A549 (cell line): ENCODE data around the gene C8G. TPM values are rescaled to one million over a fixed set of nuclear protein-coding genes. Genes with fewer than 3 reads are reported as not detected.
A peak's percentile ranks its signal among the peaks of the same experiment; 100 is the strongest.

Experiments
- ATAC-seq, 2 experiments: fragments of 200-7000 bp in 1 of 2; fragments of >200 bp in 1 of 2; cut with Nextera tagmentation in 1 of 2; cut with Tn5 transposase in 1 of 2; 3 replicates each; pipeline versions ENCODE4 v1.8.0 to v1.9.1; 2018 to 2020; ENCODE audit warnings: mild to moderate bottlenecking in 1 of 2, moderate library complexity in 1 of 2
- CTCF ChIA-PET: fragments of 300-600 bp; sonication (Branson Sonifier 250); formaldehyde crosslinking; extraction: SDS; loops from one replicate; lab custom pipeline; 2021; ENCODE audit warnings: antibody characterized with exemption, inconsistent platforms; lab: Yijun Ruan, JAX
- POLR2A ChIA-PET: fragments of 350-600 bp; formaldehyde crosslinking; extraction: SDS; loops from one replicate; lab custom pipeline; 2021; ENCODE audit warnings: antibody characterized with exemption, inconsistent platforms; lab: Yijun Ruan, JAX
- DNase-seq, 2 experiments: peaks; one replicate each; pipeline versions ENCODE4 v3.0.0 to v3.0.0-alpha.2; 2011 to 2016; ENCODE audit warnings: low read depth in 1 of 2, low spot score in 1 of 2
- FAIRE-seq: peaks from 2 replicates; lab custom pipeline; 2011; peaks lifted over from hg19 to GRCh38; lab: Jason Lieb, UNC
- H3K27ac ChIP-seq, 2 experiments: fragments of >200 bp; sonication (Bioruptor Twin); formaldehyde crosslinking; 3 replicates each; pipeline ENCODE4 v1.5.1; 2016 to 2017
- H3K4me1 ChIP-seq: fragments of >200 bp; sonication (Bioruptor Twin); formaldehyde crosslinking; 3 replicates; pipeline ENCODE4 v1.6.1; 2016
- H3K4me2 ChIP-seq: fragments of >200 bp; sonication (Bioruptor Twin); formaldehyde crosslinking; 3 replicates; pipeline ENCODE4 v1.6.1; 2016
- H3K4me3 ChIP-seq: fragments of >200 bp; sonication (Bioruptor Twin); formaldehyde crosslinking; 3 replicates; pipeline ENCODE4 v1.5.1; 2016
- H3K9me3 ChIP-seq: fragments of >200 bp; sonication (Bioruptor Twin); formaldehyde crosslinking; 3 replicates; pipeline ENCODE4 v1.6.1; 2016
- EHF ChIP-seq: fragments of 250-450 bp; sonication (Bioruptor Pico); IDR thresholded peaks from 2 replicates; pipeline ENCODE4 v1.5.0; 2020; ENCODE audit warnings: mild to moderate bottlenecking
- ESRRA ChIP-seq: fragments of 150-350 bp; IDR thresholded peaks from 2 replicates; pipeline ENCODE4 v1.6.1; 2014; ENCODE audit warnings: mild to moderate bottlenecking, low read length, borderline replicate concordance
- FOSB ChIP-seq: fragments of 250-450 bp; sonication (Bioruptor Pico); IDR thresholded peaks from 2 replicates; pipeline ENCODE4 v1.5.0; 2020; ENCODE audit warnings: mild to moderate bottlenecking, moderate library complexity
- HEYL ChIP-seq: fragments of 250-450 bp; sonication (Bioruptor Pico); IDR thresholded peaks from 2 replicates; pipeline ENCODE4 v1.8.0; 2021; ENCODE audit warnings: mild to moderate bottlenecking, moderate library complexity
- HOXA7 ChIP-seq: fragments of 250-450 bp; sonication (Bioruptor Pico); IDR thresholded peaks from 2 replicates; pipeline ENCODE4 v1.5.0; 2020; ENCODE audit warnings: mild to moderate bottlenecking, moderate library complexity
- HOXB13 ChIP-seq: fragments of 250-450 bp; sonication (Bioruptor Pico); IDR thresholded peaks from 2 replicates; pipeline ENCODE4 v1.5.0; 2020; ENCODE audit warnings: low read depth, mild to moderate bottlenecking, moderate library complexity
- MAFK ChIP-seq: fragments of 450-650 bp; IDR thresholded peaks from 2 replicates; pipeline ENCODE4 v1.6.1; 2014; ENCODE audit not compliant: partially characterized antibody
- NPAS2 ChIP-seq: fragments of 250-450 bp; sonication (Bioruptor Pico); IDR thresholded peaks from 2 replicates; pipeline ENCODE4 v1.8.0; 2022; ENCODE audit warnings: mild to moderate bottlenecking, moderate library complexity, borderline replicate concordance
- NR3C1 ChIP-seq: fragments of >200 bp; sonication (Bioruptor Twin); formaldehyde crosslinking; IDR thresholded peaks from 3 replicates; pipeline ENCODE4 v1.6.1; 2017
- POLR2AphosphoS2 ChIP-seq: conservative IDR thresholded peaks from 2 replicates; pipeline ENCODE4 v1.6.1; 2012; ENCODE audit warnings: low read length, improper control_type of control experiment, inconsistent platforms
- RCOR1 ChIP-seq: fragments of 150-350 bp; IDR thresholded peaks from 2 replicates; pipeline ENCODE4 v1.6.1; 2014; ENCODE audit warnings: antibody characterized with exemption, low read length, low read depth
- RNF2 ChIP-seq: fragments of 200-600 bp; sonication (generic); IDR thresholded peaks from 2 replicates; pipeline ENCODE4 v1.6.1; 2016; ENCODE audit warnings: low read depth, mild to moderate bottlenecking, antibody characterized with exemption, moderate library complexity, borderline replicate concordance
- SMC3 ChIP-seq: fragments of >200 bp; sonication (Bioruptor Twin); formaldehyde crosslinking; IDR thresholded peaks from 3 replicates; pipeline ENCODE4 v1.6.1; 2018; ENCODE audit warnings: inconsistent platforms
- USF2 ChIP-seq: fragments of 450-650 bp; IDR thresholded peaks from 2 replicates; pipeline ENCODE4 v1.6.1; 2014; ENCODE audit warnings: antibody characterized with exemption
- ZFP36 ChIP-seq: fragments of 450-650 bp; IDR thresholded peaks from 2 replicates; pipeline ENCODE4 v1.6.1; 2014; ENCODE audit warnings: borderline replicate concordance; ENCODE audit not compliant: partially characterized antibody
- ZSCAN20 ChIP-seq: fragments of 250-450 bp; sonication (Bioruptor Pico); IDR thresholded peaks from 2 replicates; pipeline ENCODE4 v1.8.0; 2022; ENCODE audit warnings: mild to moderate bottlenecking, moderate library complexity
- WGBS: methylation state at CpG from one replicate; pipeline ENCODE4 v1.1.6; 2017; ENCODE audit errors: missing lambda C conversion rate; 5-methylcytosine and 5-hydroxymethylcytosine counted together
- polyA plus RNA-seq, 4 experiments: library from polyadenylated mRNA; depleted of rRNA in 3 of 4; stranded (reverse); fragments of >200 nt; fragmentation: RNase III in 1 of 4; extraction: RNeasy Plus Mini Kit Qiagen cat#74134 plus additional on column Dnase treatment in 1 of 4; gene quantifications; 2 replicates in 3 of 4; 3 replicates in 1 of 4; pipeline ENCODE4 v1.2.3, GENCODE V29; 2011 to 2017
- TF ChIP-seq, protein P1 (sequence below): fragments of 250-450 bp; sonication (Bioruptor Pico); IDR thresholded peaks from 2 replicates; pipeline ENCODE4 v1.5.0; 2021; ENCODE audit warnings: mild to moderate bottlenecking, moderate library complexity, borderline replicate concordance
- TF ChIP-seq, protein P2 (sequence below): IDR thresholded peaks from 2 replicates; pipeline ENCODE4 v1.6.1; 2012
- TF ChIP-seq, protein P3 (sequence below): fragments of >200 bp; sonication (Bioruptor Twin); formaldehyde crosslinking; IDR thresholded peaks from 2 replicates; pipeline ENCODE4 v1.6.1; 2016
- TF ChIP-seq, protein P4 (sequence below): fragments of >200 bp; sonication (Bioruptor Twin); formaldehyde crosslinking; IDR thresholded peaks from 3 replicates; pipeline ENCODE4 v1.5.1; 2016

Gene C8G
- polyA plus RNA-seq, 2 of the 4 experiments (the other 2 are of a cell fraction): 0.45 to 1.3 TPM

DNA sequence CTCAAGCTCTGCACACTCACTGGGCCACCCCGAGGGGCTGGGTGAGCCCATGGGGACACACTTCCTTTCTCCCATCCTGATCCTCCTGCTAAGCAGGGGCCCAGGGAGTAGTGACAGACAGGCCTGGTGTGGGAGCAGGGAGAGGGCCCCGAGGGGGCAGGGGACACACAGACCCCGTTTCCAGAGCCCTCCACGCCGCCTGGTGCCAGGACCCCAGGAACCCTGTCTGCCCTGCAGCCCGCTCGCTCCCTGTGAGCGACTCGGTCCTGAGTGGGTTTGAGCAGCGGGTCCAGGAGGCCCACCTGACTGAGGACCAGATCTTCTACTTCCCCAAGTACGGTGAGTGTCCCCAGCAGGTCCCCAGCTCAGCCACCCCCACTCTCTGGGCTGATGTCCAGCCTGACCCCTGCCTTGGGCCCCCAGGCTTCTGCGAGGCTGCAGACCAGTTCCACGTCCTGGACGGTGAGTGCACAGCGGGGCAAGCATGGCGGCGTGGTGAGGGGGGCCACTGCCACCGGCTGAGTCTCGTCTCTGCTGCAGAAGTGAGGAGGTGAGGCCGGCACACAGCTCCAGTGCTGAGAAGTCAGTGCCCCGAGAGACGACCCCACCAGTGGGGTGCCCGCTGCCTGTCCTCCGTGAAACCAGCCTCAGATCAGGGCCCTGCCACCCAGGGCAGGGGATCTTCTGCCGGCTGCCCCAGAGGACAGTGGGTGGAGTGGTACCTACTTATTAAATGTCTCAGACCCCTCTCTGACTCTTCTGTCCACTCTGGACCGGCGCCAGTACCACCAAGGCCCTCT lies 1.4 kb downstream of the C8G start:
- Histone ChIP-seq H3K4me2 (no peak overlapping the region), H3K9me3 (no peaks in the 10 kb centered on the region), H3K27ac (peak overlapping the region in 1 of 2 experiments; percentile 98; a peak in 3 of 6 replicates), H3K4me3 (no peak overlapping the region)
- POLR2A ChIA-PET: no interaction called here
- CTCF ChIA-PET: interaction anchor here (0.7 to 11.3 kb wide), 15 partner anchors 22 to 281 kb away, joined by 3 to 282 read pairs (median 9); partner anchors contain the start of genes ABCA2, CLIC3, FUT7 and NPDC1
- ATAC-seq (no peak), DNase-seq (no peak)
- TF ChIP-seq HEYL (CRISPR knock-in tag) (no peak), NR3C1 (no peak), ESRRA (no peak), EHF (CRISPR knock-in tag) (no peak), FOSB (CRISPR knock-in tag) (no peak), NPAS2 (CRISPR knock-in tag) (no peak), POLR2AphosphoS2 (no peak), ZSCAN20 (no peak), HOXA7 (no peak), RCOR1 (no peak), SMC3 (no peak), ZFP36 (no peak), RNF2 (no peak), MAFK (no peak), USF2 (no peak), HOXB13 (CRISPR knock-in tag) (no peak)
- TF ChIP-seq, protein P1, sequence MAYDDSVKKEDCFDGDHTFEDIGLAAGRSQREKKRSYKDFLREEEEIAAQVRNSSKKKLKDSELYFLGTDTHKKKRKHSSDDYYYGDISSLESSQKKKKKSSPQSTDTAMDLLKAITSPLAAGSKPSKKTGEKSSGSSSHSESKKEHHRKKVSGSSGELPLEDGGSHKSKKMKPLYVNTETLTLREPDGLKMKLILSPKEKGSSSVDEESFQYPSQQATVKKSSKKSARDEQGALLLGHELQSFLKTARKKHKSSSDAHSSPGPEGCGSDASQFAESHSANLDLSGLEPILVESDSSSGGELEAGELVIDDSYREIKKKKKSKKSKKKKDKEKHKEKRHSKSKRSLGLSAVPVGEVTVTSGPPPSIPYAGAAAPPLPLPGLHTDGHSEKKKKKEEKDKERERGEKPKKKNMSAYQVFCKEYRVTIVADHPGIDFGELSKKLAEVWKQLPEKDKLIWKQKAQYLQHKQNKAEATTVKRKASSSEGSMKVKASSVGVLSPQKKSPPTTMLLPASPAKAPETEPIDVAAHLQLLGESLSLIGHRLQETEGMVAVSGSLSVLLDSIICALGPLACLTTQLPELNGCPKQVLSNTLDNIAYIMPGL: no peak
- TF ChIP-seq, protein P2, sequence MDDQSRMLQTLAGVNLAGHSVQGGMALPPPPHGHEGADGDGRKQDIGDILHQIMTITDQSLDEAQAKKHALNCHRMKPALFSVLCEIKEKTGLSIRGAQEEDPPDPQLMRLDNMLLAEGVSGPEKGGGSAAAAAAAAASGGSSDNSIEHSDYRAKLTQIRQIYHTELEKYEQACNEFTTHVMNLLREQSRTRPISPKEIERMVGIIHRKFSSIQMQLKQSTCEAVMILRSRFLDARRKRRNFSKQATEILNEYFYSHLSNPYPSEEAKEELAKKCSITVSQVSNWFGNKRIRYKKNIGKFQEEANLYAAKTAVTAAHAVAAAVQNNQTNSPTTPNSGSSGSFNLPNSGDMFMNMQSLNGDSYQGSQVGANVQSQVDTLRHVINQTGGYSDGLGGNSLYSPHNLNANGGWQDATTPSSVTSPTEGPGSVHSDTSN: no peak
- TF ChIP-seq, protein P3, sequence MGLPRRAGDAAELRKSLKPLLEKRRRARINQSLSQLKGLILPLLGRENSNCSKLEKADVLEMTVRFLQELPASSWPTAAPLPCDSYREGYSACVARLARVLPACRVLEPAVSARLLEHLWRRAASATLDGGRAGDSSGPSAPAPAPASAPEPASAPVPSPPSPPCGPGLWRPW: no peak
- TF ChIP-seq, protein P4, sequence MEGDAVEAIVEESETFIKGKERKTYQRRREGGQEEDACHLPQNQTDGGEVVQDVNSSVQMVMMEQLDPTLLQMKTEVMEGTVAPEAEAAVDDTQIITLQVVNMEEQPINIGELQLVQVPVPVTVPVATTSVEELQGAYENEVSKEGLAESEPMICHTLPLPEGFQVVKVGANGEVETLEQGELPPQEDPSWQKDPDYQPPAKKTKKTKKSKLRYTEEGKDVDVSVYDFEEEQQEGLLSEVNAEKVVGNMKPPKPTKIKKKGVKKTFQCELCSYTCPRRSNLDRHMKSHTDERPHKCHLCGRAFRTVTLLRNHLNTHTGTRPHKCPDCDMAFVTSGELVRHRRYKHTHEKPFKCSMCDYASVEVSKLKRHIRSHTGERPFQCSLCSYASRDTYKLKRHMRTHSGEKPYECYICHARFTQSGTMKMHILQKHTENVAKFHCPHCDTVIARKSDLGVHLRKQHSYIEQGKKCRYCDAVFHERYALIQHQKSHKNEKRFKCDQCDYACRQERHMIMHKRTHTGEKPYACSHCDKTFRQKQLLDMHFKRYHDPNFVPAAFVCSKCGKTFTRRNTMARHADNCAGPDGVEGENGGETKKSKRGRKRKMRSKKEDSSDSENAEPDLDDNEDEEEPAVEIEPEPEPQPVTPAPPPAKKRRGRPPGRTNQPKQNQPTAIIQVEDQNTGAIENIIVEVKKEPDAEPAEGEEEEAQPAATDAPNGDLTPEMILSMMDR: no peak
- TF ChIP-seq, all 56 proteins: peak for 0
- 87% methylated on average over 20 of the region's 27 CpGs for WGBS
- H3K4me1 ChIP-seq: peaks cover 43% of the 10 kb centered on the region
- FAIRE-seq: no peak
